ENCODE data around the gene RPA3.

DNA sequence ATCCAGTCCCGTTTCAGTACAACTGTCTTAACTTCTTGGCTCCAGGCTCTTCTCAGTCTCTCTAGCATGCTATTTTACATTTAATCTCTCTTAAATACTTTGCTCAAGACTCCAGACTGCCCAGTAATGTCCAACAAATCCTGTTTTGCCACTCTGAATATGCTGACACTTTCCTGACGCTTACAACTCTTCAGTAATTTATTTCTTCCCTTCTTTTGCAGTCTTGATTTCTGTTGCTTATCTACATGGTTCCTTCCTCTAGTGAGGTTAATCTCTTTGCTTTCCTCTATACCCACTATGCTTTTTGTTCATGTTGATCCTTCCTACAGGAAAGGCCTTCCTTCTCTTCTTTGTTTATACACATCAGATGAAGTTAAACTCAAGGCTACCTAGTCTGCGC is 54.1 kb downstream of the RPA3 start:
- TF ChIP-seq SUZ12 (IDR thresholded peaks at IDR 0.05; ENCODE audit: extremely low read depth, insufficient read depth, insufficient read length) (no peak), YY1 (IDR thresholded peaks at IDR 0.05; ENCODE audit: insufficient read depth, insufficient read length) (no peak), ZNF274 (IDR thresholded peaks at IDR 0.05; ENCODE audit: low read depth, low read length) (no peak)
